Measurements from ENCODE around the gene ZNF618.

ZNF618 gene

DNA sequence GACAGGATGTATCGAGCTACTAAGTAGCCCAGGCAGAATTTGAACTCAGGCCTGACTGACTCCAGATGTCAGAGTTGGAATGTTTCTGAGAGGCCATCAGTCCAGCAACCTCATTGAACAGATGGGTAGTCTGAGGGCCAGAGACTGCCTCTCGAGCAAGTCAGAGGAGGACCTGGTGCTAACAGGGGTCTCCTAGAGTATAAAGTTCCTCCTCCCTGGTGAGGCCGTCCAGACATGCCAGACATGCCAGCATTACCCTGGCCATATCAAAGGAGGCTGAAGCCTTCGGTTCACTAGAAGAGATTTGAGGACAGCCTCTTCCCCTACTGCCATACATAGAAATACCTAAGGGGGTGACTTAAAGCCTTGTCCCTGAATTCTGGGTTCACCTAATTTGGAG lies 81.2 kb downstream of the ZNF618 start:
- DNase-seq (ENCODE audit: low read depth in 2 of 2) = no peak

DNA sequence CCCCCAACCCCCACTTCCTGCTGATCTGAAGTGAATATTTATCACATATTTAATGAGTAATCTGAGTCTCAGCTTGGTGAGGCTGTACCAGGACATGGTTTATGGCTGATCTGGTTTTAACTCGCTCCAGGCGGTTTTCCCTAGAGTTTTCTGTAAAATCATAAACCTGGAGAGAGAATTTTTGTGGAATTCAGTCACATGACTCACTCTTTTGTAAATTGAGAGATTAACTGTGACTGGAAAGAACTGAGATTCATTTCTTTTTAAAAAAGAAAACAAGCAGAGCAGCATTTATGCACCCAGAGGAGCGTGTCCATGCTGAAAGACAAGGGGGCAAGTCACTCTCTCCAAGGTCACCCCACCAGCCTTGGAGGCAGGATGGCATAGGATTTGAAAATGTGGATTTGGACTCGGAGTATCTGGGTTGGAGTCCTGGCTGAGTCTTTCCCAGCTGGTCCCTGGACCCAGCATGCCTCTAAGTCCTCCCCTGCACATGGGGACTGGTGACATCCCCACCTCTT lies 81.8 kb downstream of the ZNF618 start:
- DNase-seq (ENCODE audit: low read depth in 2 of 2) = no peak

DNA sequence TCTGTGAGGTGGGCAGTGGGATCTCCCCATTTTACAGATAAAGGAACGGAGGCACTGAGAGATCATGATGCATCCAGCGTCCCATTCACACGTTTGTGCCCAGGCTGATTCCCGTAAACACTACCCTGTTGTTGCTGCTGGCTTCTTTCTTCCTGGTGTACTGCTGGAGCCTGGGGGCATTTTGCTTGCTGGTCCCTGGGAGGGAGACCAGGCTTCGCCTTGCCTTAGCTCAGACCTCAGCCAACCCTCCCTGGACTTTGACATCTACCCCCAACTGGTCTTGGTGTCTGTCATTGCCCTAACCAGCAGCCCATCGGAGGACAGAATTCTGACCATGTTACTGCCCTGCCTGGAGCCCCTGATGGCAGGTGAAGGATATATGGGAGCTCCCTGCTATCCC lies 82.4 kb downstream of the ZNF618 start:
- DNase-seq (ENCODE audit: low read depth in 2 of 2) = no peak

DNA sequence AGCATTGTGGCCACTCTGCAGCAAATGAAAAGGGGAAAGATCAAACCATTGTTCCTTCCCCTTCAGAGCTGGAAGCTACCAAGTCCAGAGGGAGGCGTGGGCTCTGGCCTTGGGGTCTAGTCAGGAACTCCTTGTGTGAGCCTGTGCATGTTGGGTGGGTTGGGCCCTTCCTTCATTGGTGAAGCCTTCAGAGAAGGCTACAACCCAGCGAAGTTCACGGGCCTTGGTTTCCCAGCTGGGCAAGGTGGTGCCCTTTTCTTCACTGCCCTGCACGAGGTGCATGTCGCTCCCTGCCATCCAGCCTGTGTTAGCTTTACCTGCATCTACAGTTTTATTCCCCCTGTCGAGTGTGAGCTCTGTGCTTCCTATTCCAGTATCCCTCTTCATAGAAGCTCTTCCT lies 84.7 kb downstream of the ZNF618 start:
- no peak for DNase-seq (ENCODE audit: low read depth in 2 of 2)

DNA sequence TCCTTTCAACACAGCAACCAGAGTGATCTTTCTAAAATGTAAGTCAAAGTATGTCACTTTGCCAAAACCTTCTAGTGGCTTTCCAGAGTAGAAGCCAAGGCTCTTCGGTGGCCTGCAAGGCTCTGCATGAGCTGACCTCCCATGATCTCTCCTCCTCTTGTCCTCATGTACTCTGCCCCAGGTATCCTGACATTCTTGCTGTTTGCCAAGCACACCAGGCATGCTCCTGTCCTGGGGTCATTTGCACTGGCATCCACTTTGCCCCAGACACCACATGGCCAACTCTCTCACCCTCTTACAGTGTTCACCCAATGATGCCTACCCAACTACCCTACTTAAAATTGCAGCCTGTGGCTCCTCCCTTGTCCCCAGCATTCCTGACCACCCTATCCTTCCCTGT lies 86.3 kb downstream of the ZNF618 start:
- DNase-seq (ENCODE audit: low read depth in 2 of 2) = no peak

DNA sequence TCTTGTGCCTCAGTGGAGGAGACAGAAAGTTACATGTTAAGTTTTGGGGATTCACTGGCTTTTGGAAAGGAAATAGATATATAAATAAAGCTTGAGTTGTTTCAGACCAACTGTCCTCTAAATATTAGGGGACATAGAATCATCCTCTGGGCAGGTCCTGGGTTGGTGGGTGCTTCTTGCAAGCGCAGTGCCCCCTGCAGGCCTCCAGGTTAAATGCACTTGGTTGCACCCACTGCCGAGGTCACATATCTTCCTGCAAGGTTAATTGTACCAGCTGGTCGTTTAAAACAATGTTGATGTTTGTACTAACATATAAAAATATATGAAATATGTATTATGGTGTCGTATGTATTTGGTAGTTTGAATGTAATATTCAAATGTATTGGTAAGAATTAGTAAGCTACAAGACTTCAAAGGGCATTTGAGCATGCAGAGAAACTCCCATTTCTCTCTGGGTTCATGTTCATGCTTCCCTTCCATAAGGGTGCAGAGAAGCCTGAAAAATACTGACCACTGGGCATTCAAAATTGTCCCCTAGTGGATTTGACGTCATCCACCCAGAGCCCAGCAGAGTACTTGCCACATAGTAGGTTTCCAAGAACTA lies 87.0 kb downstream of the ZNF618 start:
- DNase-seq (ENCODE audit: low read depth in 2 of 2) = peak in 1 of 2 experiments; percentile 22

DNA sequence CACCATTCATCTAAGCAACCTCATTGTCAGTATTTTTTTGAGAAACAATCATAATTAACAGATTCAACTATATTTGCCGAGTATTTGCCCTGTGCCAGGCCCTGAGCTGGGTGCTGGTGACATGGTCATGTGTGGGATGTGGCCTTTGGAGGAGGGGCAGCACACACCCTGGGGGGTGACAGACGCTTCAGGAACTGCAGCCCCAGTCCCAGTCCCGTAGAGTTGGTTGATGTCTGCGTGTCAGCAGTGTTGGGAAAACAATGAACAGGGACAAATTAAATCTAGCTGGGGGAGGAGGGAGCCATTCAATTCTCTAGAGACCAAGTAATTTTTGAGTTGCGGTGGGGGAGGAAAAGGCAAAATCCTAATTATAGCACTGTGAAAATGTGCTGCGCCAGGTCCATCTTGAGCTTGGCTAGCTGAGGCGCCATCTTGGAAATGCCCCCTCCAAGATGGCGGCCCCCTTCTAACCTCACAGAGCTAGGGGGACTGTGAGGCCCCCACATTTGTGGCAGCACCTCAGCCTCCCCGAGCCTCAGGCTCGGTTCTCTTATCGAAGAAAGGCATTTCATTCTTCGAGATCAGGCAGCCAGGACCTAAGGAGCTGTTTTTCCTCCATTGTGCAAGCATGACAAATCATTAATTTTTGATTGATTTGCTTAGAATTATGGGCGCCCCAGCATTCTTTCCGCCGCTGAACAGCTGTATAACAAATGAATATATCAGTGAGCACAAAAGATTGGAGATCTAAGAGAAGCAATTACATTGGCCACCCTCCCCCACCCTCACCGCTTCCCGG lies 87.8 kb downstream of the ZNF618 start:
- DNase-seq (ENCODE audit: low read depth in 2 of 2) = no peak

DNA sequence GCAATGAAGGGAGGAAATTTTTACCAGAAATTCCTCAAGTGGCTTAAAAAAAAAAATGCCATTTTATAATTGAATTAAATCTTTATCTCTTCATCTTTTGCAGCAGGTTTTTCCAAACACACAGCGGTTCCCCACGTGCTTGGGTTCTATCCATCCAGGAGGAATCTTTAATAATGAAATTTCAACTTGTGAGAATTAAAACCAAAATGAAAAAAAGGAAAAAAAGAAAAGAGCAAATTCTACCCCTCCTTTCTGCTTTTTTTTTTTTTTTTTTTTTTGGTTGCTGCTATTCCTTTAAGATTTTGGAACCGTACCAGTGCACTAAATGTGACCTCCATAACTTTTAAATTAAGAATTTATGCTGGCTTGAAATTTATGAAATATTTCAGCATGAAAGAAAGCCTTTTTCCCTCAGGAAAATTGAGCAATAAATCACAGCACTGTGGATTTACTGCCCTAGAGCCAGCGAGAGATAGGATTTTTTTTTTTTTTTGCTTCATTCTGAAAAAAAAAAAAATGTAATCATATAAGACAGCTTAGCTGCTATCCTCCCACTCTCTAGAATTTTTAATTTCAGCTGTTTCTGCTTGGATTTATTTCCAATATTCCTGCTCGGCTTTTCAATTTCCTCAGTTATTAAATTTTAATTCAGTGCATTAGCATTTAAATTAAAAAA lies 88.5 kb downstream of the ZNF618 start:
- DNase-seq (ENCODE audit: low read depth in 2 of 2) = no peak

DNA sequence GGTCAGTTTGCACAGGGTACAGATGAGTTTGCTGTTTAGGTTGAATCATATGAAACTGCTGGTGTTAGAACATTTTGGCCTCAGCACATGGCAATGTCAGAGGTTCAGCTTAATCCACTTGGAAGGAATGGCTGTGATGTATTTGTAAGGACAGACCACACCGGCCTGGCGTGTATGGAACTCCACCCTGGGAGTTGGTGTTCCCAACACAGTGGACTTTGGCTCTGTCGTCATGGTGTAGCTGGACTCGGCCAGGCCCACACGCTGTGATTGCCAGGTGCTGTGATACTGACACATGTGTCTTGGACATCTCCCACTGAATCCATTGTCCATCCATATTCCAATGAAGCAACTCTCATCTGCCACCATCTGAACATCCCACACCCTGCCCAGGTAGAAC lies 90.3 kb downstream of the ZNF618 start:
- no peak for DNase-seq (ENCODE audit: low read depth in 2 of 2)

DNA sequence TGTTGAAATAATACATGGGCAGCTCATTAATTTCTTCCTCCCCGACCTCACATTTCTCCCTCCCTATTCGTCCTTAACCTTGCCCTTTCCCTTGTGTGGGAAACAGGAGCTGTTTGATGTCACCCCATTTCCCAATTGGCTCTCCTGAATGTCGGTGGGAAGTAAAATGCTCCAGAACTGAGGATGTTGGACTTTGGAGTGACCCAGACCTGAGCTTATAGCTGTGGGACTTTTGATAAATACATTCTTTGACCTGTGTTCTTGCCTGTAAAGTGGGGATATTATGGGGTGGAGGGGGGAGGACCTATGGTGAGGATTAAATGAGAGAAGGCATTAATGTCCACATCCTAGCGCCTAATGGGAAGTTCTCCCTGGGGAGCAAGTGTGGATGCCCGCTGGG lies 91.3 kb downstream of the ZNF618 start:
- DNase-seq (ENCODE audit: low read depth in 2 of 2) = no peak

DNA sequence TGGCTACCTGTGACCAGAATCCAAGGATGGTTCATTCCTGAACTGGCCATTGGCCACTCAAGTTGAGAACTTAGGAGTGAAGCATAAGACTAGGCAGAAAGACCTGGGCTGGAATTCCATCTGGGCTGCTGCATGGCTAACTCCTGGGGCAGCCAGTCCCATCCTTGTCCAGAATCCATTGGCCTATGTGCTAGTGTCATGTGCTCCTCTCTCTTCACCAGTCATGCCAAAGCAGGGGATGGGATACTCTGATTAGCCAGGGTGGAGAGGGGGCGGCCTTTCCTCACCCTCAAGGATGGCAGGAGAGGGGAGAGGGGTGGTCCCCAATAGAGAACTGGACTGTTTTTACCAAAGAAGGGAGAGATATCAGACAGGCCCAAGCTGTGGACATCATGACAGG lies 93.2 kb downstream of the ZNF618 start:
- DNase-seq (ENCODE audit: low read depth in 2 of 2) = no peak

DNA sequence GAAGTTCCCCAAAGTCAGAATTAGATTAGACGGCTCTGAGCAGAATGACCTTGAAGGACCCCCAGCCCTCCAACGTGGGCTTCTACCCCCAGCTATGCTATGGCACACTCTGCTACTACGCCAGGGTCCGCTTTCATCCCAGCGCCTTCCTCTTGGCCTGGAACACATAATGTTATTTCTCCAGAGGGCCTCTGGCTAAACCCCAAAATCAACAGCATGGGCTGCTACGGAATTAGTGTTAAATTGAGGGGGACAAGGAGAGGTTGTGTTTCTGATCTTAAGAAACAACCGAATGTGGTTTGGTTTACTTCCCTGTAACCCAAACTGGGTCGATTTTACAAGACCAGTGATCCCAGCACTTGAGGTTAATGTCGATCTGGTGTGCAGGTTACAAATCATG lies 97.1 kb downstream of the ZNF618 start:
- no peak for DNase-seq (ENCODE audit: low read depth in 2 of 2)

DNA sequence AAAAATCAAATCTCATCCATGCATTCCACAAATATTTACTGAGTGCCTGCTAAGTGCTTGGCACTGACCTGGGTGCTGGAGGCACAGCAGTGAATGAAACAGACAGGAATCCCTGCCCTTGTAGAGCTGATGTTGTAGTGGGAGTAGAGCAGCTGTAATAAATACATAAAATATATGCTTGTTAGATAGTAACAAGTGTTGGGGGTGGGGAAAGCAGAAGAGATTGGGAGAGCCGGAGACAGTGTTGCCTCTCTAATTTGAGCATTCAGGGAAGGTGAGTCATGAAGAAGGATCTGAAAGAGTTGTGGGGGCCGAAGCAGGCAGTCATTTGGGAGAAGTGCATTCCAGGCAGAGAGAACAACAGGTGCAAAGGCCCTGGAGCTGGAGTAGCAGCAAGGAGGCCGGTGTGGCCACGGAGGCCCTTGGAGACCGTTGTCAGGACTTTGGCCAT lies 97.9 kb downstream of the ZNF618 start:
- DNase-seq (ENCODE audit: low read depth in 2 of 2) = no peak

DNA sequence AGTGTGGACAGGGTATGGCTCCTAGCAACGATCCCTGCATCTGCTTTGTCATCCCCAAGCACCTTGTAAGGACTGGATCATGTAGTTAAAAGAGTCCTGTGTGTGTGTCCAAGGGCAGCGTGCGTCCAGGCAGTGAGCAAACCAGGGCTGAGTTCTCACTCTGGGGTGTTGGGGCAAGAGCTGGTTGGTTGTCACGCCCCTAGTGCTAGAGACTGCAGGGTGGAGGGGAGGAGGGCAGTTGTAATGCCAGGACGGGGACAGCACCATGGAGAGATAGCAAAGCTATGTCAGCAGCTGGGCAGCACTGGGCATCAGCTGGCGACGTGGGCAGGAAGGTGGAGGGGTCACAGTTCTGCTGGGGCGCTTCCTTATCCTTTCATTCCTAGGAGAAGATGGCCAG lies 100.8 kb downstream of the ZNF618 start:
- no peak for DNase-seq (ENCODE audit: low read depth in 2 of 2)

DNA sequence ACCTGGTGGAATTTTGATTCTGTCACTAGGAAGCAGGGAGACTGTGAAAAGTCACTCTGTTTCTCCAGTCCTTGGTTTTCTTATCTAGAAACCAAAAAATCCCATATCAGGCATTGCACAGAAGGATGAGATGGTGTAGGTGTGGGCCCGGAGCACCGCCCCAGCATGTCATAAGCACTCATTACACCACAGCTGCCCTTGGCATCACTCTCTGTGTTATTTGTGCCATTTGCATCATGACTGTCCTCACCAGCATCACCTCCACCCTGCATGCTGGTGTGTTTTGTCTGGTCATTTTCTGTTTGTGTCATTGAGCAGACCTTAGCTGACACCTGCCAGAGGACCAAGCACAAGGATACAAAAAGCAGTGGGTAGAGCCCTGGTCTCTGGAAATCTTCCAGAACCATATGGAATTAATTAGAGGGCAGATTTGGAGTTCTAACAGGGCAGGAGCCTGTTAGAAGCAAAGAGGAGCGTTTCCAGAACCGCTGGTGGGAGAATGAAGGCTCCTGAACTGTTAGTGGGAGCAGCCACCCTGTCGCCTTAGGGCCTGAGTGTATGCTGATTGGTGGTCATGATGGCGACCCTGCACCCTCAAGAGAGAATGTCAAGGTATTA lies 102.7 kb downstream of the ZNF618 start:
- no peak for DNase-seq (ENCODE audit: low read depth in 2 of 2)

DNA sequence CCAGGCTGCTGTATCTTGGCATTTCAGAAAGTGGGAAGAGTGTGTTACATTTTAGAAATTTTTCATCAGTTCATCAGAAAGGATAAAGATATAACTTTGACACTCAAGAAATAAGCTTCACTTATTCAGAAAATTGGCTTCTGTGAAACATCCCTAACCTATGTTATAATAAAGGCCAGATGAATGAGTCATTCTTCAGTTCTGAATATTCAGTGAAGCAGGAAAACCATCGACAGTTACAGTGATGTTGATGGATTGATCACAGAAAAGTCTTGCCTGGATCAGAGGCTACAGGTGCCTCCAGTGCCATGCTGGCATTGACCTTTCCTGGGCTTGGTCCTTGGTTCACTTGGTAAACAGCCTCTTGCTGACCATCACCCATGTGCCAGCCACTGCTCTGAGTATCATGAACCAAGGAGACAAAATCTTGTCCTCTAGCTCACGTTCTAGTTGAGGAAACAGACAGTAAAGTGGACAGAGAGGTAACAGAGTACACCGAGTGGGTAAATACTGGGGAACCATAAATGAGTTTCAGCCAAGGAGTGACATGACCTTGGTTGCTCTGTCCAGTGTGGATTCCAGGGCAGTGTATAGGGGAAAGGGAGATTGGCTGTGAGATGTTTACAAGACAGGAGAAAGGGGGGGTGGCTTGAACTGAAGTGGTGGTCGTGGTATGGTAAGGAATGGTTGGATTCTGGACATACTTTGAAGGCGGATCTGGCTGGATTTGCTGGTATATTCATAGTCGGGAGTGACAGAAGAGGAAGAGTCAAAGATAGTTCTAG lies 103.4 kb downstream of the ZNF618 start:
- no peak for DNase-seq (ENCODE audit: low read depth in 2 of 2)

DNA sequence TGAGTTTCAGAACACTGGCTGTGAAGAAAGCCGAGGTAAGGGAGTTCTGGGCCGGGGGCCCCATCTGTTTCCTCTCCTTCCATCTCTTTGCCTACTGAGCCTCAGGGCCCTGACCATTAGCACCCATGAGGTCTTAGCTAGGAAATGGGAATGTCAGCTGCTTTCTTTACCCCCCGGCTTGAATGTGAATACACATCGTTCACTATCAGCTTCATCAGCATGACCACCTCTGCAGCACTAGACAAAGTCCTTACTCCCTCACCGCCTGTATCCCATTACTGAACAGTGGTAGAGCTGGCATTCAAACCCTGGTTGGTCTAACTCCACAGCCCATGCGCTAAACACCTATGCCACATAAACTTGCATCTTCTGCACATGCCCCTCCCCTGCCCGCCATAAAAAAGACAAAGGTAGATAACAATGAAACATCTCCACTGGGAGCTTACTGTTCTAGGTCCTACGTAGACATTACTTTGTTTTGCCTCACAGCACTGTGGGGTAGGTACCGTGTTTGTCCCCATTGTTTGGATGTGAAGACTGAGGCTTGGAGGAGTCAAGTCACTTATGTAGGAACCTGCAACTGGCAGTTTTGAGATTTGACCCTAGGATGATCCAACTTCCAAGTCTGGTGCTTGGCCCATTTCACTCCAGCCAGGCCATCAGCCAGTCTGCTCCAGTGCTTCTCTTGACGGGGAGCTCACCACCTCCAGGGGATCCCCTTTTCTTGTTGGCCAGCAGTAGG lies 108.7 kb downstream of the ZNF618 start:
- no peak for DNase-seq (ENCODE audit: low read depth in 2 of 2)

DNA sequence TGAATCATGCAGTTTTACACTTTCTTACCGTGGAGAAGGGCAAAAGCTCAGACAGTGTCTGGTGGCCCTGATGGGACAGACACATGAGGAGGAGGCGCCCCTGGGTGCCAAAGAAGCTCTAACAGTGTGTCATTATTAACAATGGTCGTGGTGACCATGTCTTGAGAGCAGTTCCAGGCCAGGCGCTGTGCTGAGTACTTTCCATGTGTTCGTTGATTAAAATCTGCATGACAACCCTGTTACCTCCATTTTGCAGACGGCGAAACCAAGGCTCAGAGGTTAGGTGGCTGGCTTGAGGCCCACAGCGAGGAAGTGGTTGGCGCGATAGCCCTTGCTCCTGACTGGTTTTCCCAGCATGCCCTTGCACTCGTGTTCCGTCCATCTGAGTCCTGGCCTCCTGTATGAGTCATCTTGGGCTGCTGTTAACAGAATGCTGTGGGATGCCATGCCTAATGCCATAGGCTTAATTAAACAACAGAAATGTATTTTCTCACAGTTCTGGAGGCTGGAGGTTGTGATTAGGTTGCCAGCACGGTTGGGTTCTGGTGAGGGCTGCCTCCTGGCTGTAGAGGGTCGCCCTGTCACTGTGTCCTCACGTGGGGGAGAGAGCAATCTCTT lies 110.0 kb downstream of the ZNF618 start:
- no peak for DNase-seq (ENCODE audit: low read depth in 2 of 2)

DNA sequence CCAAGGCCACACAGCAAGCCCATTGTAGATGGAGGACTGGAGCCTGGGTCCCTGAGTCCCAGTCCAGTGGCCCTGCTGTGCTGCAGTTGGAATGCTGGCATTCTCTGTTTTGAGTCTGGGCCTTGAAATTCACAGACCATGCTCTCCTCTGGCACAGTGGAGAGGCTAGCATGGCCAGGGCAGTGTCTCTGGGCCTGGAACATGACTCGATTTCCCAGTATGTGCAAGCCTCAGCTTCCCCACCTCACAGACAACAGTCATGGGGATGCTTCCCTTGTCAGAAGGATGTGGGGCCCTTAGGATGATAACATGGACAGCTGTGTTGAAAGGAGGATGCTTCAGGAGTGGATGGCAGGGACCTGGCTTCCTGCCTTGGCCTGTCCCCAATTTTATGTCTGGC lies 110.8 kb downstream of the ZNF618 start:
- no peak for DNase-seq (ENCODE audit: low read depth in 2 of 2)

DNA sequence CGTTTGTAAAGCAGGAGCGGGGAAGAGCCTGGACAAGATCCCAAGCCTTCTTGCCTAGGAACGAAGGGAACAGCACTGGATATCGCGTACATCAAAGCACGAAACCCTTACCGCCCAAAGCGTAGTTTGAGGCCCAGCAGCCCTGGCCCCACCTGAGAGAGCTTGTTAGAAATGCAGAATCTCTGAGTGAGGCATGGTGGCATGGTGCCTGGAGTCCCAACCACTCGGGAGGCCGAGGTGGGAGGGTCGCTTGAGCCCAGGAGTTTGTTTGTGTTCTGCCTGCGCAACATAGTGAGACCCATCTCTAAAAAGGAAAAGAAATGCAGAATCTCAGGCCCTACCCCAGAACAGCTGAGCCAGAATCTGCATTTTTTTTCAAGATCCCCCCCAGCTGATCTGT lies 111.4 kb downstream of the ZNF618 start:
- DNase-seq (ENCODE audit: low read depth in 2 of 2) = no peak

Measured in stimulated activated CD4-positive, alpha-beta T cell treated with anti-CD3 and anti-CD28 coated beads, Interleukin-12 subunit alpha, Interleukin-12 subunit beta, amount 100 ng/mL, for 24 hours (primary cell).